Thyroid gland (tissue), 4 donors: ENCODE results near the gene ANKRD33B.

Source experiments
- CTCF ChIP-seq, 6 experiments: fragments of 200-600 bp in 3 of 6; fragments of 450-650 bp in 3 of 6; sonication (generic) in 3 of 6; IDR thresholded peaks; one replicate each; pipeline ENCODE4 v1.5.1; 2016 to 2019; ENCODE audit warnings: antibody characterized with exemption in 6 of 6, mild to moderate bottlenecking in 2 of 6, inconsistent platforms in 1 of 6, moderate library complexity in 1 of 6
- POLR2A ChIP-seq, 2 donors: fragments of 450-650 bp; IDR thresholded peaks; one replicate each; pipeline ENCODE4 v1.6.1; 2017; ENCODE audit warnings: antibody characterized with exemption in 2 of 2, mild to moderate bottlenecking in 2 of 2, moderate library complexity in 1 of 2

GRCh38 chr5:10689391-10690081, 125.7 kb downstream of the ANKRD33B start:
- TF ChIP-seq CTCF (IDR thresholded peaks at IDR 0.05) (no peak), POLR2A (IDR thresholded peaks at IDR 0.05) (no peak)
